B cell (primary cell): ENCODE data around the gene BACE1-AS. TPM values are rescaled to one million over a fixed set of nuclear protein-coding genes. Genes with fewer than 3 reads are reported as not detected.

Experiments
- ATAC-seq: fragments of 200-7000 bp; cut with Tn5 transposase; one replicate; pipeline ENCODE4 v1.10.0; 2021; ENCODE audit warnings: low read depth, mild to moderate bottlenecking, moderate number of reproducible peaks, moderate library complexity
- CTCF ChIA-PET: fragments of 350-600 bp; sonication (Branson Sonifier 250); formaldehyde crosslinking; loops from one replicate; lab custom pipeline; 2021; ENCODE audit warnings: antibody characterized with exemption, inconsistent platforms; lab: Charles Lee
- POLR2A ChIA-PET: fragments of 350-600 bp; sonication (Branson Sonifier 250); formaldehyde crosslinking; loops from one replicate; lab custom pipeline; 2021; ENCODE audit warnings: antibody characterized with exemption; lab: Charles Lee
- DNase-seq: peaks from one replicate; pipeline ENCODE4 v3.0.0; 2013
- H2AFZ ChIP-seq: 2 replicates; pipeline ENCODE4 v1.6.1; 2012; ENCODE audit warnings: mild to moderate bottlenecking, low read depth, low read length; ENCODE audit not compliant: insufficient read depth, poor library complexity, severe bottlenecking
- H3K27ac ChIP-seq, 2 donors: 1 replicate in 1 of 2; 2 replicates in 1 of 2; pipeline ENCODE4 v1.5.1; 2012 to 2013; ENCODE audit warnings: low read length in 2 of 2, mild to moderate bottlenecking in 2 of 2, moderate library complexity in 1 of 2
- H3K27me3 ChIP-seq, 4 experiments: fragments of 200-600 bp in 1 of 4; sonication (generic) in 1 of 4; replicated peaks in 1 of 4; 1 replicate in 2 of 4; 2 replicates in 2 of 4; pipeline versions ENCODE4 v1.6.1 to v1.7.0; 2013 to 2016; ENCODE audit warnings: low read length in 3 of 4, mild to moderate bottlenecking in 2 of 4, mixed read lengths in 1 of 4, moderate library complexity in 1 of 4; ENCODE audit not compliant: insufficient read depth in 4 of 4, control insufficient read depth in 3 of 4; ENCODE audit errors: control extremely low read depth in 1 of 4
- H3K36me3 ChIP-seq, 2 experiments: replicated peaks in 1 of 2; 1 replicate in 1 of 2; 2 replicates in 1 of 2; pipeline versions ENCODE4 v1.6.1 to v1.7.1; 2013; ENCODE audit warnings: low read length in 1 of 2; ENCODE audit not compliant: insufficient read depth in 2 of 2, control insufficient read depth in 1 of 2; ENCODE audit errors: control extremely low read depth in 1 of 2, extremely low read depth in 1 of 2
- H3K4me1 ChIP-seq, 2 donors: fragments of 200-600 bp in 1 of 2; sonication (generic) in 1 of 2; 1 replicate in 1 of 2; 2 replicates in 1 of 2; pipeline versions ENCODE4 v1.5.1 to v1.6.1; 2013 to 2017; ENCODE audit warnings: low read length in 2 of 2; ENCODE audit not compliant: control insufficient read depth in 2 of 2, insufficient read depth in 2 of 2
- H3K4me2 ChIP-seq: replicated peaks from 2 replicates; pipeline ENCODE3; 2012; ENCODE audit warnings: mild to moderate bottlenecking, low read depth, low read length; ENCODE audit not compliant: poor library complexity, severe bottlenecking
- H3K4me3 ChIP-seq, 5 experiments: fragments of 200-600 bp in 1 of 5; sonication (generic) in 1 of 5; 1 replicate in 3 of 5; 2 replicates in 2 of 5; pipeline versions ENCODE4 v1.5.1 to v1.7.0; 2011 to 2016; ENCODE audit warnings: low read length in 4 of 5, mild to moderate bottlenecking in 4 of 5, low read depth in 2 of 5, control low read depth in 1 of 5, moderate library complexity in 1 of 5; ENCODE audit not compliant: insufficient read depth in 1 of 5; ENCODE audit errors: control extremely low read depth in 1 of 5, extremely low read depth in 1 of 5
- H3K79me2 ChIP-seq: fragments of 200-600 bp; sonication (generic); one replicate; pipeline ENCODE4 v1.6.0; 2016; ENCODE audit warnings: low read length; ENCODE audit not compliant: control insufficient read depth, insufficient read depth
- H3K9ac ChIP-seq: fragments of 200-600 bp; sonication (generic); 2 replicates; pipeline ENCODE4 v1.6.1; 2017; ENCODE audit warnings: mild to moderate bottlenecking, low read length, moderate library complexity
- H3K9me3 ChIP-seq, 3 donors: one replicate each; pipeline versions ENCODE4 v1.6.1 to v1.7.1; 2013; ENCODE audit warnings: low read length in 2 of 3; ENCODE audit not compliant: control insufficient read depth in 2 of 3, insufficient read depth in 1 of 3; ENCODE audit errors: control extremely low read depth in 1 of 3
- H4K20me1 ChIP-seq: 2 replicates; pipeline ENCODE4 v1.6.0; 2012; ENCODE audit warnings: mild to moderate bottlenecking, low read length; ENCODE audit not compliant: insufficient read depth, control insufficient read depth, poor library complexity, severe bottlenecking
- H3K27ac Mint-ChIP-seq: one replicate; pipeline ENCODE4 v1.8.0; 2021; ENCODE audit warnings: mixed read lengths
- H3K27me3 Mint-ChIP-seq: one replicate; pipeline ENCODE4 v1.8.0; 2021; ENCODE audit warnings: mixed read lengths
- H3K4me1 Mint-ChIP-seq: one replicate; pipeline ENCODE4 v1.8.0; 2021; ENCODE audit warnings: mixed read lengths
- H3K4me3 Mint-ChIP-seq: one replicate; pipeline ENCODE4 v1.8.0; 2021; ENCODE audit warnings: mixed read lengths
- H3K9me3 Mint-ChIP-seq: one replicate; pipeline ENCODE4 v1.8.0; 2022; ENCODE audit warnings: mixed read lengths; ENCODE audit not compliant: insufficient read depth
- CTCF ChIP-seq: fragments of 200-600 bp; IDR thresholded peaks from one replicate; pipeline ENCODE4 v1.8.0; 2022; ENCODE audit warnings: antibody characterized with exemption, mild to moderate bottlenecking
- EZH2 ChIP-seq: IDR thresholded peaks from 2 replicates; pipeline ENCODE4 v1.6.1; 2012; ENCODE audit warnings: borderline replicate concordance, low read depth, mild to moderate bottlenecking, moderate library complexity, low read length; ENCODE audit not compliant: insufficient read depth, poor library complexity, severe bottlenecking
- WGBS: methylation state at CpG from one replicate; pipeline ENCODE4 v1.1.5; 2013; ENCODE audit warnings: missing lambda C conversion rate; ENCODE audit not compliant: insufficient coverage; 5-methylcytosine and 5-hydroxymethylcytosine counted together
- intact Hi-C: fragments of 100-400 bp; cut with micrococcal nuclease; formaldehyde crosslinking; loops from one replicate; pipeline ENCODE4 v1.10.0; 2022
- polyA plus RNA-seq: library from polyadenylated mRNA; depleted of rRNA; stranded (reverse); fragments of >200 nt; gene quantifications from 2 replicates; pipeline ENCODE4 v1.2.3, GENCODE V29; 2012
- total RNA-seq, 2 donors: library from RNA; stranded (reverse); fragments of 120-200 nt in 1 of 2; gene quantifications; 1 replicate in 1 of 2; 2 replicates in 1 of 2; pipeline versions ENCODE4 v1.2.3 to v1.2.4, GENCODE V29; 2013 to 2022

BACE1-AS gene
- total and polyA plus RNA-seq, 2 donors (not counting 1 experiment from before 2014, with no cell fraction given): 3.5 to 11.2 TPM

DNA sequence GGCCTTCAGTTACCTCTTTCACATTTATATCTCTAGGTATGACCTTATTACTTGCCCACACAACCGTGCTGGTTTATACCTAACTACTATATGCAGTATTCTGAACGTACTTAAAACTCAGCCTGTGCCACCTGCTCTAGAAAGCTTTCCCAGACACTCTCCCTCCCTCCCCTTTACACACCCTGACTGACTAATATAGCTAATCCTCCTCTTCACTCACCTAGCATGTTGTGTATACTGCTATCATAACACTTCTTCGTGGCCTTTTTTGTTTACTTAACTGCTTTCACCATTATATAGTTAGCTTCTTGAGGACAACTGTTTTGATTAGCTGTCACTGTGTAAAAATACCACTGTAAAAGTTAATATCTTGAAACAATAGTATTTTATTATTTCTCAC lies 35.2 kb upstream of the BACE1-AS start:
- WGBS: 95% methylated on average over 2 of the region's 3 CpGs
- Histone ChIP-seq H3K36me3 (peaks cover 0 to 13% of the 10 kb centered on the region in 2 experiments), H3K9ac (no peak overlapping the region), H3K9me3 (no peaks in the 10 kb centered on the region), H3K27me3 (no peaks in the 10 kb centered on the region), H2AFZ (no peak overlapping the region), H3K27ac (no peak overlapping the region), H4K20me1 (no peaks in the 10 kb centered on the region), H3K79me2 (no peaks in the 10 kb centered on the region), H3K4me1 (no peaks in the 10 kb centered on the region), H3K4me3 (no peak overlapping the region), H3K4me2 (no peak overlapping the region)
- intact Hi-C loops: no loop called here
- H3K4me1 Mint-ChIP-seq: no peaks in the 10 kb centered on the region
- TF ChIP-seq EZH2: no peak
- no peak for TF ChIP-seq CTCF
- ATAC-seq: no peak
- H3K4me3 Mint-ChIP-seq: no peak overlapping the region
- CTCF ChIA-PET: no interaction called here
- H3K27ac Mint-ChIP-seq: no peak overlapping the region
- H3K27me3 Mint-ChIP-seq: no peaks in the 10 kb centered on the region
- H3K9me3 Mint-ChIP-seq: no peaks in the 10 kb centered on the region
- POLR2A ChIA-PET: no interaction called here
- no peak for DNase-seq

DNA sequence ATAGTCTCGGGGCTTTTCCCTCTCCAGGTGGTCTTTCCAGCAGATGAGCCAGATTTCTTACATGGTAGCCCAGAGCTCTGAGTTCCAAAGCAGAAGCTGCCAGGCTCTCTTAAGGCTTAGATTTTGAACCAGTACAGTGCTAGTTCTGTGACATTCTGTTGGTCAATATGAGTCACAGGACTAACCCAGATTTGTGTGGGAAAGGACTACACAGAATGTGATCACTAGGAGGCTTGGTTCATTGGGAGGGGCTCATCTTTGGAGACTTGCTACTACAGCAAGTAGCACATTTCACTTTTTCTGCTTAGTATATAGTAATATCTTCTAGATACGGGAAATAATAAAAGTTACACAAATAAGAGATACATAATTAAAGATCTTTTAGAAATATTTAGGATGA lies 34.6 kb upstream of the BACE1-AS start:
- CTCF ChIA-PET: no interaction called here
- H3K27ac ChIP-seq: no peak overlapping the region

More for the DNA sequence above, 34.6 kb upstream of the BACE1-AS start:
- Histone ChIP-seq H3K4me2 (no peak overlapping the region), H3K4me1 (no peaks in the 10 kb centered on the region), H3K4me3 (no peak overlapping the region), H3K27me3 (no peaks in the 10 kb centered on the region), H3K9me3 (no peaks in the 10 kb centered on the region), H2AFZ (no peak overlapping the region), H4K20me1 (no peaks in the 10 kb centered on the region), H3K79me2 (no peaks in the 10 kb centered on the region), H3K36me3 (peaks cover 0 to 13% of the 10 kb centered on the region in 2 experiments), H3K9ac (no peak overlapping the region)
- no peak for ATAC-seq
- Mint-ChIP-seq H3K4me3 (no peak overlapping the region), H3K9me3 (no peaks in the 10 kb centered on the region), H3K27ac (no peak overlapping the region), H3K27me3 (no peaks in the 10 kb centered on the region), H3K4me1 (no peaks in the 10 kb centered on the region)
- DNase-seq: no peak
- WGBS: no CpG with 5 or more reads among the region's 2 CpGs
- POLR2A ChIA-PET: no interaction called here
- TF ChIP-seq EZH2 (no peak), CTCF (no peak)
- intact Hi-C loops: no loop called here
